Ascending aorta (tissue), 2 donors: ENCODE measurements around the gene LYPLA2. TPM values are rescaled to one million over a fixed set of nuclear protein-coding genes. Genes with fewer than 3 reads are reported as not detected.
A peak's percentile ranks its signal among the peaks of the same experiment; 100 is the strongest.

Source experiments
- DNase-seq, 2 donors: peaks; one replicate each; pipeline ENCODE4 v3.0.0-alpha.2; 2019; ENCODE audit warnings: low spot score in 2 of 2
- H3K27ac ChIP-seq, 2 donors: fragments of 200-600 bp; sonication (generic); one replicate each; pipeline ENCODE4 v1.5.1; 2016 to 2017; ENCODE audit warnings: mild to moderate bottlenecking in 1 of 2
- H3K27me3 ChIP-seq: fragments of 200-600 bp; sonication (generic); one replicate; pipeline ENCODE4 v1.5.1; 2017
- H3K36me3 ChIP-seq, 2 donors: fragments of 200-600 bp; sonication (generic); one replicate each; pipeline ENCODE4 v1.5.1; 2016
- H3K4me1 ChIP-seq, 2 donors: fragments of 200-600 bp; sonication (generic); one replicate each; pipeline ENCODE4 v1.5.1; 2016 to 2017; ENCODE audit warnings: mild to moderate bottlenecking in 1 of 2
- H3K4me3 ChIP-seq, 2 donors: fragments of 200-600 bp; sonication (generic); one replicate each; pipeline ENCODE4 v1.5.1; 2016 to 2017; ENCODE audit warnings: mild to moderate bottlenecking in 1 of 2
- H3K9me3 ChIP-seq, 2 donors: fragments of 200-600 bp; sonication (generic); one replicate each; pipeline ENCODE4 v1.5.1; 2016
- CTCF ChIP-seq, 3 experiments: fragments of 200-600 bp in 2 of 3; fragments of 450-650 bp in 1 of 3; sonication (generic) in 2 of 3; IDR thresholded peaks; one replicate each; pipeline ENCODE4 v1.5.1; 2016 to 2019; ENCODE audit warnings: antibody characterized with exemption in 3 of 3, mild to moderate bottlenecking in 1 of 3, moderate library complexity in 1 of 3
- intact Hi-C: fragments of 100-400 bp; cut with DNase I; formaldehyde crosslinking; loops from one replicate; pipeline ENCODE4 v1.15.1; 2023
- total RNA-seq: library from RNA; depleted of rRNA; stranded (reverse); fragments of >200 nt; gene quantifications from one replicate; pipeline ENCODE4 v1.1.0, GENCODE V29; 2016

Gene LYPLA2
- total RNA-seq, 1 donor from 2014 or later = 127 TPM

- Histone ChIP-seq H3K36me3 (peaks cover 86 to 87% of the 10 kb centered on the region in 2 donors), H3K9me3 (no peaks in the 10 kb centered on the region), H3K27ac (no peak overlapping the region), H3K4me1 (no peaks in the 10 kb centered on the region), H3K27me3 (no peaks in the 10 kb centered on the region), H3K4me3 (no peak overlapping the region)
- intact Hi-C loops = no loop called here
- TF ChIP-seq CTCF (IDR thresholded peaks at IDR 0.05) = no peak
- no peak for DNase-seq
These were observed 33.1 kb upstream of the LYPLA2 start for GRCh38 chr1:23757812-23758211.

GRCh38 chr1:23759277-23759676 lies 31.7 kb upstream of the LYPLA2 start:
- intact Hi-C loops = no loop called here
- no peak for TF ChIP-seq CTCF (IDR thresholded peaks at IDR 0.05)
- no peak for DNase-seq
- no peaks in the 10 kb centered on the region for H3K9me3 ChIP-seq
- H3K4me1 ChIP-seq = no peaks in the 10 kb centered on the region
- H3K27me3 ChIP-seq = no peaks in the 10 kb centered on the region
- no peak overlapping the region for H3K4me3 ChIP-seq
- H3K36me3 ChIP-seq = peaks cover 71 to 72% of the 10 kb centered on the region in 2 donors
- no peak overlapping the region for H3K27ac ChIP-seq

GRCh38 chr1:23763041-23763577 lies 27.8 kb upstream of the LYPLA2 start:
- intact Hi-C loops = no loop called here
- Histone ChIP-seq H3K27ac (no peak overlapping the region), H3K4me3 (no peak overlapping the region), H3K4me1 (no peaks in the 10 kb centered on the region), H3K27me3 (no peaks in the 10 kb centered on the region), H3K36me3 (peaks cover 39 to 49% of the 10 kb centered on the region in 2 donors), H3K9me3 (no peaks in the 10 kb centered on the region)
- TF ChIP-seq CTCF (IDR thresholded peaks at IDR 0.05) = no peak
- DNase-seq = peak in 1 of 2 donors; percentile 45

- intact Hi-C loops = no loop called here
- Histone ChIP-seq H3K9me3 (no peaks in the 10 kb centered on the region), H3K36me3 (peaks cover 10 to 13% of the 10 kb centered on the region in 2 donors), H3K4me1 (no peaks in the 10 kb centered on the region), H3K27ac (no peak overlapping the region), H3K27me3 (no peaks in the 10 kb centered on the region), H3K4me3 (no peak overlapping the region)
- no peak for TF ChIP-seq CTCF (IDR thresholded peaks at IDR 0.05)
- peak in 1 of 2 donors; percentile 21 for DNase-seq
These were observed 22.2 kb upstream of the LYPLA2 start for GRCh38 chr1:23768733-23769132.

GRCh38 chr1:23772049-23772853 lies 18.7 kb upstream of the LYPLA2 start:
- TF ChIP-seq CTCF (IDR thresholded peaks at IDR 0.05) = peak; percentile 80 to 97 (median 95)
- Histone ChIP-seq H3K4me3 (peak overlapping the region in 1 of 2 donors; percentile 23), H3K27me3 (no peaks in the 10 kb centered on the region), H3K27ac (no peak overlapping the region), H3K36me3 (peaks cover 0 to 4% of the 10 kb centered on the region in 2 donors), H3K9me3 (no peaks in the 10 kb centered on the region), H3K4me1 (peaks cover under 1 to 2% of the 10 kb centered on the region in 2 donors)
- intact Hi-C loops = loop anchor here (2.0 to 10.0 kb wide), 3 partner anchors 97 to 253 kb away; partner anchors contain the start of gene FUCA1
- peak; percentile 43 to 92 for DNase-seq
